KMS-11 (cell line): ENCODE results near the gene YBX2.

ENCODE experiments used
- H2AFZ ChIP-seq: fragments of 200-600 bp; sonication (generic); 2 replicates; pipeline ENCODE4 v1.6.1; 2016; ENCODE audit warnings: antibody characterized with exemption, mixed run types, low read depth
- H3K27ac ChIP-seq: fragments of 200-600 bp; sonication (generic); 2 replicates; pipeline ENCODE4 v1.6.1; 2016; ENCODE audit warnings: mild to moderate bottlenecking, mixed run types
- H3K27me3 ChIP-seq: fragments of 200-600 bp; sonication (generic); 2 replicates; pipeline ENCODE4 v1.6.1; 2017; ENCODE audit warnings: mild to moderate bottlenecking, low read depth, mixed run types, moderate library complexity; ENCODE audit not compliant: insufficient read depth
- H3K36me3 ChIP-seq: fragments of 200-600 bp; sonication (generic); 2 replicates; pipeline ENCODE4 v1.6.1; 2017; ENCODE audit warnings: mild to moderate bottlenecking, mixed run types; ENCODE audit not compliant: insufficient read depth
- H3K4me1 ChIP-seq: fragments of 200-600 bp; sonication (generic); 2 replicates; pipeline ENCODE4 v1.6.1; 2016; ENCODE audit warnings: mild to moderate bottlenecking, low read depth, mixed run types; ENCODE audit not compliant: poor library complexity, severe bottlenecking
- H3K4me2 ChIP-seq: fragments of 200-600 bp; sonication (generic); 2 replicates; pipeline ENCODE4 v1.7.0; 2016; ENCODE audit warnings: mild to moderate bottlenecking, mixed run types
- H3K4me3 ChIP-seq: fragments of 200-600 bp; sonication (generic); IDR thresholded peaks from 2 replicates; pipeline ENCODE4 v1.6.1; 2017; ENCODE audit warnings: low read depth, low read length, mixed read lengths; ENCODE audit not compliant: insufficient read depth
- H3K79me2 ChIP-seq: fragments of 200-600 bp; sonication (generic); 2 replicates; pipeline ENCODE4 v1.6.1; 2016; ENCODE audit warnings: low read depth, mixed run types; ENCODE audit not compliant: insufficient read depth
- H3K9ac ChIP-seq: fragments of 200-600 bp; sonication (generic); 2 replicates; pipeline ENCODE4 v1.6.1; 2016; ENCODE audit warnings: mild to moderate bottlenecking, mixed run types
- H4K20me1 ChIP-seq: fragments of 200-600 bp; sonication (generic); 2 replicates; pipeline ENCODE4 v1.6.1; 2016; ENCODE audit warnings: mild to moderate bottlenecking, mixed run types; ENCODE audit not compliant: insufficient read depth
- TF ChIP-seq, protein P1 (sequence below): fragments of 200-600 bp; sonication (generic); conservative IDR thresholded peaks from 2 replicates; pipeline ENCODE4 v1.6.1; 2017; ENCODE audit warnings: low read depth, mild to moderate bottlenecking, antibody characterized with exemption, low read length, moderate library complexity, mixed read lengths

YBX2 gene

DNA sequence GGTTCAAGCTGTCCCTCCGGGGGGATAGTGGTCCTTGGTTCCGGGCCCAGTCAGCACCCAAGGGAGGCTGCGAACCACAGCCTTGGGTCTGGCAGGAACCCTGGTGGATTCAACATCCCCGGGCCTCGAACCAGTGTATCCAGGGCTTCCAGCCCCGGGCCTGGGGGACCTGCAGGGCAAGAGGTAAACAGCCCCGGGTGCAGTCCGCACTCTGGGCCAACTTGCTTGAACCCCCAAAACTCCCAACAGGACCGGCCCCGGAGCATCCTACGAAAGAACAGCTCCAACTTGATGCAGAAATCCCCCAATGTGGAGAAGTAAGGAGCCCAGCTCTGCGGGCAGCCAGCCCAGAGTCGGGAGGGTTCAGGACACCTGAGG is 36.2 kb upstream of the YBX2 start:
- H3K27ac ChIP-seq, result no peak overlapping the region

GRCh38 chr17:7329997-7330637 is 35.7 kb upstream of the YBX2 start:
- Histone ChIP-seq H4K20me1 (no peaks in the 10 kb centered on the region), H3K9ac (no peak overlapping the region), H3K36me3 (no peaks in the 10 kb centered on the region), H3K4me1 (no peaks in the 10 kb centered on the region), H3K27me3 (no peaks in the 10 kb centered on the region), H3K4me2 (no peak overlapping the region), H3K79me2 (no peaks in the 10 kb centered on the region), H2AFZ (no peak overlapping the region), H3K4me3 (no peak overlapping the region), H3K27ac (no peak overlapping the region)
- TF ChIP-seq, protein P1, sequence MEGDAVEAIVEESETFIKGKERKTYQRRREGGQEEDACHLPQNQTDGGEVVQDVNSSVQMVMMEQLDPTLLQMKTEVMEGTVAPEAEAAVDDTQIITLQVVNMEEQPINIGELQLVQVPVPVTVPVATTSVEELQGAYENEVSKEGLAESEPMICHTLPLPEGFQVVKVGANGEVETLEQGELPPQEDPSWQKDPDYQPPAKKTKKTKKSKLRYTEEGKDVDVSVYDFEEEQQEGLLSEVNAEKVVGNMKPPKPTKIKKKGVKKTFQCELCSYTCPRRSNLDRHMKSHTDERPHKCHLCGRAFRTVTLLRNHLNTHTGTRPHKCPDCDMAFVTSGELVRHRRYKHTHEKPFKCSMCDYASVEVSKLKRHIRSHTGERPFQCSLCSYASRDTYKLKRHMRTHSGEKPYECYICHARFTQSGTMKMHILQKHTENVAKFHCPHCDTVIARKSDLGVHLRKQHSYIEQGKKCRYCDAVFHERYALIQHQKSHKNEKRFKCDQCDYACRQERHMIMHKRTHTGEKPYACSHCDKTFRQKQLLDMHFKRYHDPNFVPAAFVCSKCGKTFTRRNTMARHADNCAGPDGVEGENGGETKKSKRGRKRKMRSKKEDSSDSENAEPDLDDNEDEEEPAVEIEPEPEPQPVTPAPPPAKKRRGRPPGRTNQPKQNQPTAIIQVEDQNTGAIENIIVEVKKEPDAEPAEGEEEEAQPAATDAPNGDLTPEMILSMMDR, result no peak

More for the DNA sequence above, 36.2 kb upstream of the YBX2 start:
- Histone ChIP-seq H3K4me2 (no peak overlapping the region), H2AFZ (no peak overlapping the region), H3K9ac (no peak overlapping the region), H3K4me3 (no peak overlapping the region), H3K27me3 (no peaks in the 10 kb centered on the region), H4K20me1 (no peaks in the 10 kb centered on the region), H3K36me3 (no peaks in the 10 kb centered on the region), H3K4me1 (no peaks in the 10 kb centered on the region), H3K79me2 (no peaks in the 10 kb centered on the region)
- TF ChIP-seq, protein P1, result no peak

GRCh38 chr17:7329374-7329996 is 35.0 kb upstream of the YBX2 start:
- Histone ChIP-seq H3K9ac (no peak overlapping the region), H3K79me2 (no peaks in the 10 kb centered on the region), H3K36me3 (no peaks in the 10 kb centered on the region), H3K4me1 (no peaks in the 10 kb centered on the region), H3K4me2 (no peak overlapping the region), H3K4me3 (no peak overlapping the region), H3K27ac (no peak overlapping the region), H4K20me1 (no peaks in the 10 kb centered on the region), H2AFZ (peak overlapping the region; percentile 30; the same call in 1 of the 2 replicates), H3K27me3 (no peaks in the 10 kb centered on the region)
- TF ChIP-seq, protein P1, result no peak

DNA sequence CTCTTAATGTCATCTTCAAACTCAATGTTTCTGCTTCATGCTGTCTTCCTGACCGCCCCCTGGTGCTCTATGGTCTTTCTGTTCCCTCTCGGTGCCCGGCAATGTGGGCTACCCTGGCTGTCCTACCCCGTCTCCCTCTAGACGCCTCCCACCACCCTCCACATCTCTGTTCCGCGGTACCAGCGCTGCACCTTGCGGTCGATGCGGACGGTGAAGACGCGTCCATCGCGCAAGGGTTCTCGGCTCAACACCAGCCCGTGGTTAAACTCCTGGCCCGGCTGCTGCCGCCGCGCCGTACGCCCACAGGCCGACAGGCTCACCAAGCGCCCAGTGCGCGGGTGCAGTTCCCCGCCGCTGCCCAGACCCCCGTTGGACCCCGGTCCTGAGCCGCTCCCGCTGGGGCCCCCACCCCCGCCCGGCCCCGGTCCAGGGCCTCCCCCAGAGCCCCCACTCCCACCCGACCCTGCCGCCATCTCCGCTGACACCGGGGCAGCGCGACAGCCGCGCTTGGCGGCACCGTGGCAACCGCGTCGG is 34.5 kb upstream of the YBX2 start, which contains the start of gene NEURL4:
NEURL4 (minus strand) TSS at position 496 of the 534 bp plus-strand sequence; CDS start at position 473, 23 bp downstream.
- Histone ChIP-seq H3K36me3 (no peaks in the 10 kb centered on the region), H3K4me3 (no peak within 1 kb of the TSS), H2AFZ (peak within 1 kb of the TSS; percentile 30; the same call in 1 of the 2 replicates), H3K4me2 (peak within 1 kb of the TSS; percentile 29), H3K27me3 (no peaks in the 10 kb centered on the region), H3K27ac (no peak within 1 kb of the TSS), H3K79me2 (no peaks in the 10 kb centered on the region), H3K4me1 (no peaks in the 10 kb centered on the region), H4K20me1 (no peaks in the 10 kb centered on the region), H3K9ac (no peak within 1 kb of the TSS)
- TF ChIP-seq, protein P1, result no peak
